Measurements from ENCODE around the gene OR2AT4.
"Not testable (repeated sequence)": the region's sequence is repeated elsewhere in the genome, so short reads cannot be mapped to it uniquely, and the experiment has no call there.

The OR2AT4 gene

GRCh38 chr11:75101424-75102128, 4.9 kb upstream of the OR2AT4 start:
- no peak for DNase-seq

- DNase-seq, result no peak
Measured at GRCh38 chr11:75100314-75100713, 3.6 kb upstream of the OR2AT4 start.

GRCh38 chr11:75099635-75100034, 3.0 kb upstream of the OR2AT4 start:
- no peak for DNase-seq

- not testable (repeated sequence) for DNase-seq
Measured at GRCh38 chr11:75098835-75099439, 2.3 kb upstream of the OR2AT4 start.

GRCh38 chr11:75098181-75098580, 1.5 kb upstream of the OR2AT4 start:
- DNase-seq, result not testable (repeated sequence)

- DNase-seq, result no peak
Measured at GRCh38 chr11:75097173-75097557, 489 bp upstream of the OR2AT4 start.

GRCh38 chr11:75094382-75094781, 2.3 kb downstream of the OR2AT4 start:
- DNase-seq, result not testable (repeated sequence)

- DNase-seq, result no peak
Measured at GRCh38 chr11:75090671-75091177, 6.0 kb downstream of the OR2AT4 start.

GRCh38 chr11:75087319-75088305, 9.1 kb downstream of the OR2AT4 start:
- DNase-seq, result no peak

GRCh38 chr11:75084883-75085282, 11.8 kb downstream of the OR2AT4 start:
- DNase-seq, result no peak

- no peak for DNase-seq
Measured at GRCh38 chr11:75083217-75083605, 13.5 kb downstream of the OR2AT4 start.

GRCh38 chr11:75082601-75083216, 14.0 kb downstream of the OR2AT4 start:
- no peak for DNase-seq

GRCh38 chr11:75079546-75079945, 17.1 kb downstream of the OR2AT4 start:
- no peak for DNase-seq

- no peak for DNase-seq
Measured at GRCh38 chr11:75078233-75078632, 18.4 kb downstream of the OR2AT4 start.

GRCh38 chr11:75077316-75077715, 19.4 kb downstream of the OR2AT4 start:
- DNase-seq, result no peak

GRCh38 chr11:75076671-75077070, 20.0 kb downstream of the OR2AT4 start:
- no peak for DNase-seq

- DNase-seq, result no peak
Measured at GRCh38 chr11:75073459-75074190, 23.1 kb downstream of the OR2AT4 start.

- no peak for DNase-seq
Measured at GRCh38 chr11:75072582-75072981, 24.1 kb downstream of the OR2AT4 start.

GRCh38 chr11:75069473-75069872, 27.2 kb downstream of the OR2AT4 start:
- no peak for DNase-seq

- DNase-seq, result no peak
Measured at GRCh38 chr11:75068993-75069392, 27.7 kb downstream of the OR2AT4 start.

- DNase-seq, result no peak
Measured at GRCh38 chr11:75068559-75068958, 28.1 kb downstream of the OR2AT4 start.

GRCh38 chr11:75066061-75066460, 30.6 kb downstream of the OR2AT4 start:
- no peak for DNase-seq
